Measurements from ENCODE around the gene ASB1. TPM values are rescaled to one million over a fixed set of nuclear protein-coding genes. Genes with fewer than 3 reads are reported as not detected.

The ASB1 gene
- total and polyA plus RNA-seq, 10 of the 15 experiments (the other 5 are each of a cell fraction or from before 2014, with no cell fraction given), result 5.2 to 31.2 (median 25.8) TPM

DNA sequence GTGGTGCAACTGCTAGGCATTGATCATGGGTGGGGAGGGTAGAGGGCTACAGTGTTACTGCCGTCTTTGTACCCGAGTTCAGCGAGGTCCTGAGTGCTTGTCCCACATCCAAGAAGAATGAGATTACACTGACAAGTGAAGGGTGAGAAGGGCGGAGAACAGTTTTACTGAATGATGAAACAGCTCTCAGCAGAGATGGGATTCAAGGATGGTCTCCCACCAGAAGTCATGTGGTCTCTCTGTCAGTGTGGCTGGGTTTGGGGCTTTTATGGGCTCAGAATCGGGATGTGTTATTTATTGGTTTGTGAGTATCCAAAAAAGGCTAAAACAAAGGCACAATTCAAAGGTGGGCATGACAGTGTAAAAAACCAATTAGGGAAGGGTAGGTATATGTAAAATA lies 10.8 kb upstream of the ASB1 start (continued):
- TF ChIP-seq SUPT20H (IDR thresholded peaks at IDR 0.05; ENCODE audit: borderline replicate concordance, control insufficient read depth, low read depth, low read length) (no peak), TARDBP (IDR thresholded peaks at IDR 0.05; ENCODE audit: borderline replicate concordance) (no peak), EP300 (IDR thresholded peaks at IDR 0.05; ENCODE audit: borderline replicate concordance in 1 of 2, control insufficient read depth in 1 of 2, low read depth in 2 of 2, low read length in 2 of 2) (no peak), CHD1 (IDR thresholded peaks at IDR 0.05; ENCODE audit: low read depth, low read length) (no peak), RBBP5 (conservative IDR thresholded peaks at IDR 0.05) (no peak), HDAC2 (IDR thresholded peaks at IDR 0.05) (no peak), IKZF1 (conservative IDR thresholded peaks at IDR 0.05) (no peak), DPF2 (IDR thresholded peaks at IDR 0.05) (no peak), POLR2AphosphoS5 (IDR thresholded peaks at IDR 0.05; ENCODE audit: low read length) (no peak)
- TF ChIP-seq, protein P1, sequence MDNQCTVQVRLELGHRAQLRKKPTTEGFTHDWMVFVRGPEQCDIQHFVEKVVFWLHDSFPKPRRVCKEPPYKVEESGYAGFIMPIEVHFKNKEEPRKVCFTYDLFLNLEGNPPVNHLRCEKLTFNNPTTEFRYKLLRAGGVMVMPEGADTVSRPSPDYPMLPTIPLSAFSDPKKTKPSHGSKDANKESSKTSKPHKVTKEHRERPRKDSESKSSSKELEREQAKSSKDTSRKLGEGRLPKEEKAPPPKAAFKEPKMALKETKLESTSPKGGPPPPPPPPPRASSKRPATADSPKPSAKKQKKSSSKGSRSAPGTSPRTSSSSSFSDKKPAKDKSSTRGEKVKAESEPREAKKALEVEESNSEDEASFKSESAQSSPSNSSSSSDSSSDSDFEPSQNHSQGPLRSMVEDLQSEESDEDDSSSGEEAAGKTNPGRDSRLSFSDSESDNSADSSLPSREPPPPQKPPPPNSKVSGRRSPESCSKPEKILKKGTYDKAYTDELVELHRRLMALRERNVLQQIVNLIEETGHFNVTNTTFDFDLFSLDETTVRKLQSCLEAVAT (IDR thresholded peaks at IDR 0.05), result no peak

DNA sequence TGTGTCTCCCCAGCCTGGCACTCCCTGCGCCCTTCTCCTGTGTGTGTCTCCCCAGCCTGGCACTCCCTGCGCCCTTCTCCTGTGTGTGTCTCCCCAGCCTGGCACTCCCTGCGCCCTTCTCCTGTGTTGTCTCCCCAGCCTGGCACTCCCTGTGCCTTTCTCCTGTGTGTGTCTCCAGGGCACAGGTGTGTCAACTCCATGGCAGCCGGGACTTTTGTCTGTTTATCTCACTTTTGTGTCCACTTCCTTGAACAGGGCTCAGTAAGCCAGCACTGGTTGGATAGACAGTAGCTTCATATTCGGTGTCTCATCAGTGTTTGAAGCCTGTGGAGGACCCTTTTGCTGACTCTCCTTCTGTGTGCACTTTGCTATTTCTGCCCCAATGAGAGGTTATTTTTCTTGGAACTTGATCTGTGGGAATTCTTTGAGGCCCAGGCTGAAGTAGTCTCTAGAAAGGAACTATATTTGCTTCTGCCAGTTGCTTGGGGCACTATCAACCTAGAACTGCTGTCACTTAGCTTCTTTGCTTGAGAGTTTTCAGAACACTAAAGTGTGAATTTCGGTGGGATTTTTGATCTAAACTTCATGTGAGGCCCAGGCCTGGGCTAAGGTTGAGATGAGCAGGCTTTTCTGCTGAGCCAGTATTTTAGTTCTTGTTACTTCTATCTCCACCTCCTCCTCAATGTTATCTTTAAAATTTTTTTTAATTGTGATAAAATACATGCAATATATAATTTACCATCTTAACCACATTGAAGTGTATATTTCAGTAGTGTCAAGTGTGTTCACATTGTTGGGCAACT lies 8.3 kb upstream of the ASB1 start:
- WGBS (ENCODE audit: insufficient coverage, insufficient replicate concordance, low lambda C conversion rate, missing lambda C conversion rate), result 37% methylated on average over 5 of the region's 6 CpGs
- no TSS peak for BruUV-seq (replicated peaks)
- POLR2A ChIA-PET, result no interaction called here

More for the DNA sequence above, 8.3 kb upstream of the ASB1 start:
- H4K20me1 ChIP-seq (ENCODE audit: control insufficient read depth, insufficient read depth), result no peaks in the 10 kb centered on the region
- H3K9ac ChIP-seq (ENCODE audit: control insufficient read depth, insufficient read depth, low read length), result no peak overlapping the region
- ChIA-PET RAD21 (ENCODE audit: unreplicated experiment) (no interaction called here), SMC1A (ENCODE audit: uncharacterized antibody, unreplicated experiment) (no interaction called here), CTCF (no interaction called here)
- ATAC-seq (no peak), DNase-seq (ENCODE audit: low read depth, low spot score) (no peak), FAIRE-seq (no peak)
- TF ChIP-seq FOXM1 (IDR thresholded peaks at IDR 0.05; ENCODE audit: low read depth, low read length) (no peak), MXI1 (IDR thresholded peaks at IDR 0.05; ENCODE audit: low read depth, low read length) (no peak), IKZF2 (IDR thresholded peaks at IDR 0.05) (no peak), BRCA1 (IDR thresholded peaks at IDR 0.05; ENCODE audit: low read depth, low read length) (no peak), SUZ12 (IDR thresholded peaks at IDR 0.05; ENCODE audit: unreplicated experiment) (no peak)
- TF ChIP-seq, protein P2, sequence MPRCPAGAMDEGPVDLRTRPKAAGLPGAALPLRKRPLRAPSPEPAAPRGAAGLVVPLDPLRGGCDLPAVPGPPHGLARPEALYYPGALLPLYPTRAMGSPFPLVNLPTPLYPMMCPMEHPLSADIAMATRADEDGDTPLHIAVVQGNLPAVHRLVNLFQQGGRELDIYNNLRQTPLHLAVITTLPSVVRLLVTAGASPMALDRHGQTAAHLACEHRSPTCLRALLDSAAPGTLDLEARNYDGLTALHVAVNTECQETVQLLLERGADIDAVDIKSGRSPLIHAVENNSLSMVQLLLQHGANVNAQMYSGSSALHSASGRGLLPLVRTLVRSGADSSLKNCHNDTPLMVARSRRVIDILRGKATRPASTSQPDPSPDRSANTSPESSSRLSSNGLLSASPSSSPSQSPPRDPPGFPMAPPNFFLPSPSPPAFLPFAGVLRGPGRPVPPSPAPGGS (IDR thresholded peaks at IDR 0.05; ENCODE audit: borderline replicate concordance, insufficient read depth, low read depth, low read length, poor library complexity, severe bottlenecking), result no peak
- TF ChIP-seq, protein P3, sequence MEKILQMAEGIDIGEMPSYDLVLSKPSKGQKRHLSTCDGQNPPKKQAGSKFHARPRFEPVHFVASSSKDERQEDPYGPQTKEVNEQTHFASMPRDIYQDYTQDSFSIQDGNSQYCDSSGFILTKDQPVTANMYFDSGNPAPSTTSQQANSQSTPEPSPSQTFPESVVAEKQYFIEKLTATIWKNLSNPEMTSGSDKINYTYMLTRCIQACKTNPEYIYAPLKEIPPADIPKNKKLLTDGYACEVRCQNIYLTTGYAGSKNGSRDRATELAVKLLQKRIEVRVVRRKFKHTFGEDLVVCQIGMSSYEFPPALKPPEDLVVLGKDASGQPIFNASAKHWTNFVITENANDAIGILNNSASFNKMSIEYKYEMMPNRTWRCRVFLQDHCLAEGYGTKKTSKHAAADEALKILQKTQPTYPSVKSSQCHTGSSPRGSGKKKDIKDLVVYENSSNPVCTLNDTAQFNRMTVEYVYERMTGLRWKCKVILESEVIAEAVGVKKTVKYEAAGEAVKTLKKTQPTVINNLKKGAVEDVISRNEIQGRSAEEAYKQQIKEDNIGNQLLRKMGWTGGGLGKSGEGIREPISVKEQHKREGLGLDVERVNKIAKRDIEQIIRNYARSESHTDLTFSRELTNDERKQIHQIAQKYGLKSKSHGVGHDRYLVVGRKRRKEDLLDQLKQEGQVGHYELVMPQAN (conservative IDR thresholded peaks at IDR 0.05), result no peak
- in situ Hi-C loops (cut with MboI), result no loop called here
- no peak overlapping the region for H3K4me2 ChIP-seq (ENCODE audit: control insufficient read depth, insufficient read depth)
- intact Hi-C loops (cut with micrococcal nuclease; ENCODE audit: unreplicated experiment), result no loop called here
- H3K27me3 ChIP-seq (replicated peaks in 1 of 2; ENCODE audit: control insufficient read depth in 2 of 2, insufficient read depth in 2 of 2, low read length in 1 of 2), result no peaks in the 10 kb centered on the region
- H3K36me3 ChIP-seq (ENCODE audit: control insufficient read depth in 2 of 2, insufficient read depth in 2 of 2, low read length in 1 of 2), result no peaks in the 10 kb centered on the region; a peak in 1 of 4 replicates
- no peak overlapping the region for H3K4me3 ChIP-seq
- H3K27ac ChIP-seq (ENCODE audit: control insufficient read depth, insufficient read depth), result no peak overlapping the region
- peaks cover 2% of the 10 kb centered on the region; the same call in 2 of the 3 replicates for H3K9me3 ChIP-seq (replicated peaks; ENCODE audit: control insufficient read depth, insufficient read depth, low read length)
- H2AFZ ChIP-seq (ENCODE audit: control insufficient read depth, low read depth, low read length), result no peak overlapping the region
- no peaks in the 10 kb centered on the region for H3K79me2 ChIP-seq (ENCODE audit: control insufficient read depth, insufficient read depth, low read length)
- no peaks in the 10 kb centered on the region for H3K4me1 ChIP-seq (ENCODE audit: control insufficient read depth, insufficient read depth, low read length)

Measured in GM12878 (cell line).